Skeletal muscle cell (primary cell): ENCODE data around the gene CAP2.
"Not testable (repeated sequence)": the region's sequence is repeated elsewhere in the genome, so short reads cannot be mapped to it uniquely, and the experiment has no call there.

Source experiments
- DNase-seq: peaks from one replicate; pipeline ENCODE4 v3.0.0-alpha.2; 2010; ENCODE audit warnings: low read depth
- H3K4me3 ChIP-seq: 2 replicates; pipeline ENCODE4 v1.5.1; 2011; ENCODE audit warnings: low read depth, mild to moderate bottlenecking, control low read depth, low read length, moderate library complexity

CAP2 gene

GRCh38 chr6:17393892-17394631 is 667 bp downstream of the CAP2 start:
- no peak for DNase-seq

GRCh38 chr6:17395112-17395511 is 1.7 kb downstream of the CAP2 start:
- no peak for DNase-seq
- peak overlapping the region; percentile 65 for H3K4me3 ChIP-seq

More at GRCh38 chr6:17393892-17394631, 667 bp downstream of the CAP2 start:
- peak overlapping the region; percentile 65 for H3K4me3 ChIP-seq

- DNase-seq = no peak
- no peak overlapping the region for H3K4me3 ChIP-seq
Measured at GRCh38 chr6:17396256-17396655, 2.9 kb downstream of the CAP2 start.

- DNase-seq = no peak
- no peak overlapping the region for H3K4me3 ChIP-seq
Measured at GRCh38 chr6:17397764-17398194, 4.4 kb downstream of the CAP2 start.

- DNase-seq, H3K4me3 ChIP-seq: not testable (repeated sequence)
Measured at GRCh38 chr6:17405181-17405943, 12.0 kb downstream of the CAP2 start.

- no peak overlapping the region for H3K4me3 ChIP-seq
- no peak for DNase-seq
Measured at GRCh38 chr6:17405944-17406245, 12.5 kb downstream of the CAP2 start.

DNA sequence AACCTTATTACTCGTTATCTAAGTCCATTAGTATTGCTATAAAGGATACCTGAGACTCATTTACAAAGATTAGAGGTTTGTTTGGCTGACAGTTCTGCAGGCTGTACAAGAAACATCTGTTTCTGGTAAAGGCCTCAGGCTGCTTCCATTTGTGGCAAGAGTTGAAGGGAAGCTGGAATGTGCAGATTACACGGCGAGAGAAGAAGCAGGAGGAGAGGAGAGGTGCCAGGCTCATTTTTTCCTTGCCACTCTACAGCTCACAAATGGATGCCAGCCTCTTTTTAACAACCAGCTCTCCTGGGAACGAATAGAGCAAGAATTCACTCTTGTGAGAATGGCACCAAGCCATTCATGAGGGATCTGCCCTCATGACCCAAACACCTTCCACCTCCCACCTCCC is 14.7 kb downstream of the CAP2 start:
- no peak for DNase-seq
- H3K4me3 ChIP-seq = no peak overlapping the region

DNA sequence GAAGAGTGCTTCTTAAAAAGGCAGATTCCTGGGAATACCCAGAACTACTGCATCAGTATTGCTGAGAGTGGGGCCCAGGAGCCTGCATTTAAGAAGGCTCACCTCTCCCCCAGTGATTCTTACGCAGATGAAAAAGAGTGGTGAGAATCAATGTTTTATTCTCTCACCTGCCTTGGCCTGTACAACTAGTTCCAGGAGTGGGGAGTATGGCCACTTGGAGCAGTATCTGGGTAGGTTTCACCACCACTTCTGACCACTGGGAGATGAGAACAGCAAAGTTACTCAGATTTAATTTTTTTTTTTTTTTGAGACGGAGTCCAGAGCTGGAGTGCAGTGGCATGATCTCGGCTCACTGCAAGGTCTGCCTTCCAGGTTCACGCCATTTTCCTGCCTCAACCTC is 16.9 kb downstream of the CAP2 start:
- DNase-seq = no peak
- H3K4me3 ChIP-seq = no peak overlapping the region

DNA sequence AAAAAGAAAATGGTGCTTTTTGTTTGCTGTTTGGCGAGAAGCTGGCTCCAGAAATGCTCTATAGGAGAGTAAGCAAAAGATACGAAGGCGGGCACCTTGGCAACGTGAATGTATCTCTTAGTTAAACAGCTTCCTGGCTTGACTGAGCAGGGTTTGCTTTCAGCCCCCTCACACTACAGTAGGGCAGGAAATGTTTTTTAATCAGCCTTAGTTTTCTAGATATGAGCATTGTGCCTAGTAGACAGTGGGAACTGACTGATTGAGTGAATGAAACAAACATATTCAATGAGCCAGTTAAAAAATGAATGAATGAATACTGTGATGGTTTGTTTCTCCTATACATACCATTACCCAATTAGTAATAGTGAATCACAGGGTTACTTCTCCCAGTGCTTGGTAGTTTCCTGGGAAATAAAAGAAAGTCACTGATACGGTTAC is 19.9 kb downstream of the CAP2 start:
- H3K4me3 ChIP-seq = no peak overlapping the region
- DNase-seq = no peak

DNA sequence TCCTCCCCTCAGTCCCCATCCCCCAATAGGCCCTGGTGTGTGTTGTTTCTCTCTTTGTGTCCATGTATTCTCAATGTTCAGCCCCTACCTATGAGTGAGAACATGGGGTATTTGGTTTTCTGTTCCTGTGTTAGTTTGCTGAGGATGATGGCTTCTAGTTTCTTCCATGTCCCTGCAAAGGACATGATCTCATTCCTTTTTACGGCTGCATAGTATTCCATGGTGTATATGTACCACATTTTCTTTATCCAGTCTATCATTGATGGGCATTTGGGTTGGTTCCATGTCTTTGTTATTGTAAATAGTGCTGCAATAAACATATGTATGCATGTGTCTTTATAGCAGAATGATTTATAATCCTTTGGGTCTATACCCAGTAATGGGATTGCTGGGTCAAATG is 21.0 kb downstream of the CAP2 start:
- DNase-seq, H3K4me3 ChIP-seq: not testable (repeated sequence)

GRCh38 chr6:17415321-17415720 is 21.9 kb downstream of the CAP2 start:
- no peak overlapping the region for H3K4me3 ChIP-seq
- DNase-seq = no peak

DNA sequence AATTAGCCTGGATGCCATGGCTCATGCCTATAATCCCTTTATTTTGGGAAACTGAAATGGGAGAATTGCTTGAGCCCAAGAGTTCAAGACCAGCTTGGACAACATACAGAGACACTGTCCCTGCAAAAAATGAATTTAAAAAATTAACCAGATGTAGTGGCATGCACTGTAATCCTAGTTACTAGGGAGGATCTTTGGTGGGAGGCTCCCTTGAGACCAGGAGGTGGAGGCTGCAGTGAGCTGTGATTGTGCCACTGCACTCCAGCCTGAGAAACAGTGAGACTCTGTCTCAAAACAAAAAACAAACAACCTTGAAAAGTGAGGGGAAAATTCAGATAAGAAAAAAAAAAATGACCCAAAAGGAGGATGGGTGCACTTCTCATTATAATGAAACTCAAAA is 23.4 kb downstream of the CAP2 start:
- DNase-seq = no peak
- no peak overlapping the region for H3K4me3 ChIP-seq

DNA sequence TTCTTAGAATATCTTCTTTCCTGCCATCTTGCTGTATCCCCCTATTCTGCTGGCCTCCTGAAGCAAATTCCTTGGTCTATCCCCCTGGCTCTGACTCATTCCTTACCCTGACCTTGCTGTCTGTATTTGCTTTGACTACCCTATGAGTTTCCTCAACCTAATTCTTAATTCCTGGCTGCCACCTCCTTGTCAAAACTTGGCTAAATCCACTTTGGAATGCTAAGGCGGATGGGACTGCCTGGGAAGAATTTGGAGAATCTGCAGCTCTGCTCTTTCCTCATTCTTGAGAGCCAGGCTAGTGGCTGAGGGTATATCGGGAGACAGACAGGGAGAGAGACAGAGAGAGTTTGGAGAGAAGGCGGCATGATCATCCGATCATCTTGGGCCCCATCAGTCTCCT is 24.4 kb downstream of the CAP2 start:
- H3K4me3 ChIP-seq = no peak overlapping the region
- DNase-seq = peak; percentile 69

GRCh38 chr6:17418281-17419188 is 25.1 kb downstream of the CAP2 start:
- H3K4me3 ChIP-seq = no peak overlapping the region
- DNase-seq = peak; percentile 72

DNA sequence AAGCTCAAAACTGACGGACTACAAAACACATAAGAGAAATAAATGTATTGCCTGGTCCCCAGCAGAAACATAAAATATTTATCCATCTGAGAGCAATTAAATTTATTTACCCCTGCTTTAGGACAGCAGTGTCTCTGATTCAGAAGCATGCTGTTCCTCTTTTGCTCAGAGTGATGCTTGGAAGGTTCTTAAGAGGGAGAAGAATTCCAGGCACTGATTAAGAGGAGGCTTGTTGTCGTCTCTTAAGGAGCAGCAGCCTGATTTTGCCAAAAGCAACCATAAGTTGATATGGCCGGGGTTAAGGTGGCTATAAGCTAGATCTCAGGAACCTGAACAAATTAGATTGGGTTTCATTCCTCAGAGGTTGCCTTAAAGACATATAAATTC is 25.8 kb downstream of the CAP2 start:
- DNase-seq = no peak
- no peak overlapping the region for H3K4me3 ChIP-seq

- no peak for DNase-seq
- no peak overlapping the region for H3K4me3 ChIP-seq
Measured at GRCh38 chr6:17420368-17420767, 27.0 kb downstream of the CAP2 start.

- no peak for DNase-seq
- no peak overlapping the region for H3K4me3 ChIP-seq
Measured at GRCh38 chr6:17421406-17421805, 28.0 kb downstream of the CAP2 start.

DNA sequence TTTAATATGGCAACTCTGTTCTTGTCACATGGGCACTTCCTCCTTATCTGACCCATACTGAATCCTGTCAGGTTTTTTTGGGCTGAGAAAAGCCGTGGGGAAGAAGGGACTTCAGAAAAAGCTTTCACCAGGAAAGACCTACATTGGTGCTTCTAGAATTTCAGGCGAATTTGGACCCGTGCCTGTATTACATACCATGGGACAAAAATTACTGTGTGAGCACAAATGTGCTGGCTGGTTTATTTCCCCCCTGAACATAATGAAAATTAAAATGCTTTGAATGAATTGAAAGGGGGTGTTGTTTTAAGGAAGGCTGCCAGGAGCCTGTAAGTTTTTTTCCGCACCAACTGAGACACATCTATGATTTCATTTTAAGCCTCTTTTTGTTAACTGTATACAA is 29.6 kb downstream of the CAP2 start:
- DNase-seq = no peak
- no peak overlapping the region for H3K4me3 ChIP-seq

- no peak for DNase-seq
- H3K4me3 ChIP-seq = no peak overlapping the region
Measured at GRCh38 chr6:17427062-17427461, 33.7 kb downstream of the CAP2 start.

DNA sequence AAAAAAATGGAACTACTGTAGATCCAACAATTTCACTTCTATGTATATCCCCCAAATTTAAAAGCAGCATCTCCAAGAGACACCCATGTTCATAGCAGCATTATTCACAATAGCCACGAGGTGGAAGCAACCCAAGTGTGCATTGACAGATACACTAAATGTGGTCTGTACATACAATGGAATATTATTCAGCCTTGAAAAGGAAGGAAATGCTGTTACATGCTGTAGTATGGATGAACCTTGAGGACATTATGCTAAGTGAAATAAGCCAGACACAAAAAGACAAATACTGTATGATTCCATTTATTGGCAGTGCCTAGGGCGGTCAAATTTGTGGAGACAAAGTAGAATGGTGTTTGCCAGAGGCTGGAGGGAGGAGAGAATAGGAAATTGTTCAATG is 34.2 kb downstream of the CAP2 start:
- H3K4me3 ChIP-seq = no peak overlapping the region
- no peak for DNase-seq
